HCT116 (cell line): ENCODE results near the gene HPN. TPM values are rescaled to one million over a fixed set of nuclear protein-coding genes. Genes with fewer than 3 reads are reported as not detected.

Experiments used
- ATAC-seq: fragments of 200-7000 bp; cut with Tn5 transposase; 2 replicates; pipeline ENCODE4 v1.9.1; 2020; ENCODE audit warnings: mild to moderate bottlenecking, moderate library complexity
- BruUV-seq: library from RNA; stranded (reverse); fragments of 400-500 nt; replicated peaks from 2 replicates; lab custom pipeline; 2021; lab: Mats Ljungman, UMichigan
- CTCF ChIA-PET: fragments of 300-600 bp; sonication (Branson Sonifier 250); formaldehyde crosslinking; loops from one replicate; lab custom pipeline; 2021; ENCODE audit warnings: antibody characterized with exemption; lab: Charles Lee
- POLR2A ChIA-PET: fragments of 300-600, 350-600 bp; sonication (Branson Sonifier 250); formaldehyde crosslinking; loops from one replicate; lab custom pipeline; 2021; ENCODE audit warnings: antibody characterized with exemption; lab: Charles Lee
- RAD21 ChIA-PET, 2 experiments: fragments of 300-600 bp; sonication (Branson Sonifier 250); formaldehyde crosslinking; loops; one replicate each; lab custom pipeline; 2023; ENCODE audit warnings: low total read pairs in 2 of 2; ENCODE audit not compliant: uncharacterized antibody in 2 of 2, unreplicated experiment in 2 of 2, low non-redundant PET in 1 of 2; lab: Charles Lee
- DNase-seq: peaks from one replicate; pipeline ENCODE4 v3.0.0-alpha.2; 2010; ENCODE audit warnings: low read depth, low spot score
- H2AFZ ChIP-seq: fragments of 200-600 bp; shearing (Covaris generic), sonication (generic); 2 replicates; pipeline ENCODE4 v1.6.1; 2017; ENCODE audit warnings: low read depth, mixed run types, mixed read lengths, antibody characterized with exemption, low read length; ENCODE audit not compliant: poor library complexity, severe bottlenecking
- H3K27ac ChIP-seq: 2 replicates; pipeline ENCODE4 v1.5.1; 2012; ENCODE audit warnings: low read depth, low read length
- H3K27me3 ChIP-seq: fragments of 200-600 bp; sonication (generic); 2 replicates; pipeline ENCODE4 v1.6.1; 2016; ENCODE audit warnings: mixed run types, low read length, mixed read lengths; ENCODE audit not compliant: insufficient read depth
- H3K36me3 ChIP-seq, 2 experiments: fragments of 200-500 bp in 1 of 2; fragments of 200-600 bp in 1 of 2; sonication (Bioruptor generic) in 1 of 2; sonication (generic) in 1 of 2; 2 replicates each; pipeline versions ENCODE4 v1.5.1 to v1.6.1; 2014 to 2016; ENCODE audit warnings: low read length in 2 of 2, inconsistent platforms in 1 of 2, mixed read lengths in 1 of 2, mixed run types in 1 of 2; ENCODE audit not compliant: insufficient read depth in 2 of 2, control insufficient read depth in 1 of 2
- H3K4me1 ChIP-seq, 2 experiments: fragments of 200-600 bp in 1 of 2; sonication (generic) in 1 of 2; 2 replicates each; pipeline versions ENCODE4 v1.5.1 to v1.6.1; 2012 to 2017; ENCODE audit warnings: low read length in 2 of 2, inconsistent platforms in 1 of 2, mild to moderate bottlenecking in 1 of 2, mixed read lengths in 1 of 2, mixed run types in 1 of 2, moderate library complexity in 1 of 2; ENCODE audit not compliant: insufficient read depth in 2 of 2, control insufficient read depth in 1 of 2
- H3K4me2 ChIP-seq: fragments of 200-600 bp; sonication (generic); 2 replicates; pipeline ENCODE4 v1.6.1; 2017; ENCODE audit warnings: mixed run types, low read length, mixed read lengths
- H3K4me3 ChIP-seq, 2 experiments: fragments of 200-600 bp in 1 of 2; sonication (generic) in 1 of 2; replicated peaks in 1 of 2; 2 replicates each; pipeline ENCODE4 v1.5.1; 2011 to 2016; ENCODE audit warnings: low read length in 2 of 2, control low read depth in 1 of 2, low read depth in 1 of 2, mild to moderate bottlenecking in 1 of 2, mixed read lengths in 1 of 2, mixed run types in 1 of 2
- H3K79me2 ChIP-seq: fragments of 200-600 bp; sonication (generic); 2 replicates; pipeline ENCODE4 v1.6.1; 2017; ENCODE audit warnings: mild to moderate bottlenecking, mixed run types, low read length, moderate library complexity, mixed read lengths; ENCODE audit not compliant: insufficient read depth
- H3K9ac ChIP-seq: fragments of 200-600 bp; sonication (generic); 2 replicates; pipeline ENCODE4 v1.6.1; 2016; ENCODE audit warnings: low read length, mixed read lengths
- H3K9me2 ChIP-seq: fragments of 200-600 bp; sonication (generic), shearing (Covaris generic); 2 replicates; pipeline ENCODE4 v1.6.1; 2017; ENCODE audit warnings: mixed run types, mild to moderate bottlenecking, moderate library complexity; ENCODE audit not compliant: insufficient read depth
- H3K9me3 ChIP-seq, 2 experiments: fragments of 200-500 bp in 1 of 2; fragments of 200-600 bp in 1 of 2; sonication (Bioruptor generic) in 1 of 2; sonication (generic) in 1 of 2; 2 replicates each; pipeline ENCODE4 v1.6.1; 2014 to 2017; ENCODE audit warnings: low read length in 2 of 2, mixed read lengths in 2 of 2, inconsistent platforms in 1 of 2, low read depth in 1 of 2, mild to moderate bottlenecking in 1 of 2, mixed run types in 1 of 2, moderate library complexity in 1 of 2; ENCODE audit not compliant: control insufficient read depth in 1 of 2, insufficient read depth in 1 of 2
- H4K20me1 ChIP-seq: fragments of 200-600 bp; sonication (generic), shearing (Covaris generic); 2 replicates; pipeline ENCODE4 v1.6.1; 2017; ENCODE audit warnings: mixed run types, mild to moderate bottlenecking, moderate library complexity; ENCODE audit not compliant: insufficient read depth
- ATF3 ChIP-seq: IDR thresholded peaks from 2 replicates; pipeline ENCODE4 v1.6.1; 2012
- CBX3 ChIP-seq: IDR thresholded peaks from 2 replicates; pipeline ENCODE4 v1.6.1; 2012; ENCODE audit warnings: low read depth
- EGR1 ChIP-seq: IDR thresholded peaks from 2 replicates; pipeline ENCODE4 v1.6.1; 2012; ENCODE audit warnings: low read depth
- EZH2 ChIP-seq: fragments of 200-600 bp; sonication (generic); IDR thresholded peaks from 2 replicates; pipeline ENCODE4 v1.6.1; 2017; ENCODE audit warnings: antibody characterized with exemption, mixed run types
- POLR2A ChIP-seq: IDR thresholded peaks from 2 replicates; pipeline ENCODE4 v1.7.0; 2011; ENCODE audit warnings: borderline replicate concordance; ENCODE audit not compliant: insufficient read depth, insufficient read length; ENCODE audit errors: extremely low read depth
- REST ChIP-seq: IDR thresholded peaks from 2 replicates; pipeline ENCODE4 v1.6.1; 2012; ENCODE audit warnings: low read depth
- SRF ChIP-seq: IDR thresholded peaks from 2 replicates; pipeline ENCODE4 v1.6.1; 2012; ENCODE audit warnings: low read depth
- TCF7L2 ChIP-seq: IDR thresholded peaks from 2 replicates; pipeline ENCODE4 v1.7.0; 2011; ENCODE audit warnings: borderline replicate concordance, inconsistent platforms; ENCODE audit not compliant: insufficient read depth, insufficient read length; ENCODE audit errors: extremely low read depth
- ZFX ChIP-seq: fragments of 450-650 bp; IDR thresholded peaks from 2 replicates; pipeline ENCODE4 v1.6.1; 2017
- ZNF274 ChIP-seq: fragments of 200-500 bp; sonication (Bioruptor generic); IDR thresholded peaks from 2 replicates; pipeline ENCODE4 v1.6.1; 2014; ENCODE audit warnings: mild to moderate bottlenecking, low read depth, low read length, inconsistent platforms
- intact Hi-C: fragments of 100-400 bp; cut with micrococcal nuclease; formaldehyde crosslinking; loops from 2 replicates; pipeline ENCODE4 v1.10.0; 2022
- total RNA-seq: library from RNA; stranded (reverse); gene quantifications from one replicate; pipeline ENCODE4 v1.2.1, GENCODE V29; 2021; ENCODE audit not compliant: unreplicated experiment

HPN gene
- total RNA-seq, 1 experiment from 2014 or later = 0.32 TPM

- H3K4me3 ChIP-seq = no peak overlapping the region
- DNase-seq = no peak
- H3K9me3 ChIP-seq = no peaks in the 10 kb centered on the region
- ChIA-PET RAD21 (no interaction called here), CTCF (interaction anchor here (1.0 to 1.4 kb wide), 3 partner anchors 20 to 43 kb away, joined by 3 to 5 read pairs (median 4); no protein-coding TSS in a partner anchor), POLR2A (no interaction called here)
- no peak overlapping the region for H3K4me2 ChIP-seq
- no peak for TF ChIP-seq CBX3
- no peak for TF ChIP-seq SRF
- no peak for TF ChIP-seq EZH2
- TF ChIP-seq ZNF274 = no peak
- no peak for TF ChIP-seq EGR1
- no peak for TF ChIP-seq TCF7L2
- no peak for TF ChIP-seq REST
- no peak for TF ChIP-seq ATF3
- TF ChIP-seq POLR2A = no peak
- TF ChIP-seq ZFX = no peak
- no peak overlapping the region for H3K27ac ChIP-seq
- H4K20me1 ChIP-seq = no peaks in the 10 kb centered on the region
- no peaks in the 10 kb centered on the region for H3K27me3 ChIP-seq
- no peaks in the 10 kb centered on the region for H3K79me2 ChIP-seq
- no peaks in the 10 kb centered on the region for H3K9me2 ChIP-seq
- no peak overlapping the region for H2AFZ ChIP-seq
- no peaks in the 10 kb centered on the region for H3K36me3 ChIP-seq
- H3K4me1 ChIP-seq = peaks cover 0 to 17% of the 10 kb centered on the region in 2 experiments; a peak in 2 of 4 replicates
- BruUV-seq = no TSS peak
- intact Hi-C loops = no loop called here
- ATAC-seq = no peak; the same call in 1 of the 2 replicates
- no peak overlapping the region for H3K9ac ChIP-seq
These were observed 45.9 kb downstream of the HPN start for GRCh38 chr19:35087393-35087792.
